Measurements from ENCODE around the gene APOH.

- TF ChIP-seq, protein P1, sequence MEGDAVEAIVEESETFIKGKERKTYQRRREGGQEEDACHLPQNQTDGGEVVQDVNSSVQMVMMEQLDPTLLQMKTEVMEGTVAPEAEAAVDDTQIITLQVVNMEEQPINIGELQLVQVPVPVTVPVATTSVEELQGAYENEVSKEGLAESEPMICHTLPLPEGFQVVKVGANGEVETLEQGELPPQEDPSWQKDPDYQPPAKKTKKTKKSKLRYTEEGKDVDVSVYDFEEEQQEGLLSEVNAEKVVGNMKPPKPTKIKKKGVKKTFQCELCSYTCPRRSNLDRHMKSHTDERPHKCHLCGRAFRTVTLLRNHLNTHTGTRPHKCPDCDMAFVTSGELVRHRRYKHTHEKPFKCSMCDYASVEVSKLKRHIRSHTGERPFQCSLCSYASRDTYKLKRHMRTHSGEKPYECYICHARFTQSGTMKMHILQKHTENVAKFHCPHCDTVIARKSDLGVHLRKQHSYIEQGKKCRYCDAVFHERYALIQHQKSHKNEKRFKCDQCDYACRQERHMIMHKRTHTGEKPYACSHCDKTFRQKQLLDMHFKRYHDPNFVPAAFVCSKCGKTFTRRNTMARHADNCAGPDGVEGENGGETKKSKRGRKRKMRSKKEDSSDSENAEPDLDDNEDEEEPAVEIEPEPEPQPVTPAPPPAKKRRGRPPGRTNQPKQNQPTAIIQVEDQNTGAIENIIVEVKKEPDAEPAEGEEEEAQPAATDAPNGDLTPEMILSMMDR (IDR thresholded peaks at IDR 0.05; ENCODE audit: low read depth, low read length): no peak
- TF ChIP-seq EZH2phosphoT487 (IDR thresholded peaks at IDR 0.05; ENCODE audit: low read depth): no peak
Measured at GRCh38 chr17:66262767-66263166, 33.6 kb upstream of the APOH start.
